OCI-LY7 (cell line): ENCODE data around the gene GRN. TPM values are rescaled to one million over a fixed set of nuclear protein-coding genes. Genes with fewer than 3 reads are reported as not detected.

Experiments
- BruUV-seq: library from RNA; stranded (reverse); fragments of 400-500 nt; replicated peaks from 2 replicates; lab custom pipeline; 2021; lab: Mats Ljungman, UMichigan
- CTCF ChIA-PET: fragments of 300-600 bp; sonication (Branson Sonifier 250); formaldehyde crosslinking; loops from one replicate; lab custom pipeline; 2022; ENCODE audit warnings: antibody characterized with exemption; ENCODE audit not compliant: unreplicated experiment; lab: Charles Lee
- POLR2A ChIA-PET: fragments of 300-600 bp; sonication (Branson Sonifier 250); formaldehyde crosslinking; loops from one replicate; lab custom pipeline; 2022; ENCODE audit warnings: antibody characterized with exemption; lab: Charles Lee
- DNase-seq: peaks from one replicate; pipeline ENCODE4 v3.0.0-alpha.2; 2015; ENCODE audit warnings: low spot score
- H2AFZ ChIP-seq: fragments of 200-600 bp; sonication (generic), shearing (Covaris generic); 2 replicates; pipeline ENCODE4 v1.6.1; 2014; ENCODE audit warnings: mild to moderate bottlenecking, antibody characterized with exemption, low read length, moderate library complexity
- H3K27ac ChIP-seq: fragments of 200-600 bp; sonication (generic); 2 replicates; pipeline ENCODE4 v1.5.1; 2014; ENCODE audit warnings: mixed run types, low read depth, mild to moderate bottlenecking, moderate library complexity, low read length, inconsistent platforms; ENCODE audit not compliant: poor library complexity, severe bottlenecking
- H3K36me3 ChIP-seq: fragments of 200-600 bp; sonication (generic); 2 replicates; pipeline ENCODE4 v1.6.1; 2014; ENCODE audit warnings: mild to moderate bottlenecking, antibody characterized with exemption, low read length, moderate library complexity, mixed read lengths; ENCODE audit not compliant: insufficient read depth
- H3K4me1 ChIP-seq: fragments of 200-600 bp; sonication (generic); 2 replicates; pipeline ENCODE4 v1.5.1; 2014; ENCODE audit warnings: mild to moderate bottlenecking, low read length; ENCODE audit not compliant: insufficient read depth, poor library complexity, severe bottlenecking
- H3K4me2 ChIP-seq: fragments of 200-600 bp; sonication (generic); 2 replicates; pipeline ENCODE4 v1.6.1; 2014; ENCODE audit warnings: mild to moderate bottlenecking, low read length
- H3K4me3 ChIP-seq: fragments of 200-600 bp; sonication (generic); 2 replicates; pipeline ENCODE4 v1.5.1; 2014; ENCODE audit warnings: mild to moderate bottlenecking, low read depth, low read length; ENCODE audit not compliant: poor library complexity, severe bottlenecking
- H3K79me2 ChIP-seq: fragments of 200-600 bp; sonication (generic); 2 replicates; pipeline ENCODE4 v1.6.1; 2016; ENCODE audit warnings: low read depth, mild to moderate bottlenecking, low read length, moderate library complexity, mixed read lengths; ENCODE audit not compliant: insufficient read depth
- H3K9me2 ChIP-seq: fragments of 200-600 bp; sonication (generic); 2 replicates; pipeline ENCODE4 v1.6.1; 2016; ENCODE audit warnings: mild to moderate bottlenecking, low read length, mixed read lengths; ENCODE audit not compliant: insufficient read depth
- H3K9me3 ChIP-seq: fragments of 200-600 bp; sonication (generic); 2 replicates; pipeline ENCODE4 v1.6.1; 2014; ENCODE audit warnings: mild to moderate bottlenecking, mixed run types, low read length, mixed read lengths
- H4K20me1 ChIP-seq: fragments of 200-600 bp; sonication (generic); 2 replicates; pipeline ENCODE4 v1.6.1; 2014; ENCODE audit warnings: mild to moderate bottlenecking, antibody characterized with exemption, low read length, moderate library complexity, mixed read lengths; ENCODE audit not compliant: insufficient read depth
- EZH2phosphoT487 ChIP-seq: fragments of 200-600 bp; sonication (generic); IDR thresholded peaks from 2 replicates; pipeline ENCODE4 v1.6.1; 2018; ENCODE audit warnings: low read depth, borderline replicate concordance, mild to moderate bottlenecking, mixed run types, antibody characterized with exemption, low read length, moderate library complexity, mixed read lengths
- intact Hi-C: fragments of 100-400 bp; cut with micrococcal nuclease; formaldehyde crosslinking; loops from one replicate; pipeline ENCODE4 v1.10.0; 2022; ENCODE audit not compliant: unreplicated experiment
- total RNA-seq, 2 experiments: library from RNA; depleted of rRNA in 1 of 2; stranded (reverse); fragments of >200 nt in 1 of 2; shearing (Covaris generic) in 1 of 2; gene quantifications; 2 replicates each; pipeline ENCODE4 v1.2.3, GENCODE V29; 2014 to 2022
- TF ChIP-seq, protein P1 (sequence below): fragments of 200-600 bp; sonication (generic); conservative IDR thresholded peaks from 2 replicates; pipeline ENCODE4 v1.5.1; 2014; ENCODE audit warnings: mild to moderate bottlenecking, antibody characterized with exemption, low read length, moderate library complexity, mixed read lengths

GRN gene
- total RNA-seq, 2 experiments from 2014 or later, result 203 to 247 TPM

DNA sequence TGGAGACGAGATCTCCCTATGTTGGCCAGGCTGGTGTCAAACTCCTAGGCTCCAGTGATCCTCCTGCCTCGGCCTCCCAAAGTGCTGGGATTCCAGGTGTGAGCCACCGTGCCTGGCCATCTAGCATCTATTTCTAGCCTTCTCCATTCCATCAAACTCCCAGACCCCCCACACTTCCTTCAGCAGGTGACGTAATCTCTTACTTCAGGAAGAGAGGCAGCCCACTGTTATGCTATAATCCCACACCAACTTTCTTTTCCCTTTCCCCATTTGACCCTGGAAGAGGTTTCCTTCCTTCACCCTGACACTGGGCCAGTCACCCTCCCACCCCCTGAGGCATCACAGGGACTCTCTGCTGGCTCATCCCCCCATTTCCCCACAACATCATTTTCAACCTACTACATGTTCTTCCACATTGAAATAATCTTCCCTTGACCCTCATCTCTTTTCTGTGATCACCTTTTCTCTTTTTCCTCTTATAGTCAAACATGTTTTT is 36.8 kb downstream of the GRN start:
- ChIA-PET POLR2A (no interaction called here), CTCF (no interaction called here)
- H3K4me2 ChIP-seq, result no peak overlapping the region
- H3K4me3 ChIP-seq, result no peak overlapping the region
- no peaks in the 10 kb centered on the region for H3K36me3 ChIP-seq
- no peaks in the 10 kb centered on the region for H3K9me2 ChIP-seq
- TF ChIP-seq EZH2phosphoT487, result no peak
- TF ChIP-seq, protein P1, sequence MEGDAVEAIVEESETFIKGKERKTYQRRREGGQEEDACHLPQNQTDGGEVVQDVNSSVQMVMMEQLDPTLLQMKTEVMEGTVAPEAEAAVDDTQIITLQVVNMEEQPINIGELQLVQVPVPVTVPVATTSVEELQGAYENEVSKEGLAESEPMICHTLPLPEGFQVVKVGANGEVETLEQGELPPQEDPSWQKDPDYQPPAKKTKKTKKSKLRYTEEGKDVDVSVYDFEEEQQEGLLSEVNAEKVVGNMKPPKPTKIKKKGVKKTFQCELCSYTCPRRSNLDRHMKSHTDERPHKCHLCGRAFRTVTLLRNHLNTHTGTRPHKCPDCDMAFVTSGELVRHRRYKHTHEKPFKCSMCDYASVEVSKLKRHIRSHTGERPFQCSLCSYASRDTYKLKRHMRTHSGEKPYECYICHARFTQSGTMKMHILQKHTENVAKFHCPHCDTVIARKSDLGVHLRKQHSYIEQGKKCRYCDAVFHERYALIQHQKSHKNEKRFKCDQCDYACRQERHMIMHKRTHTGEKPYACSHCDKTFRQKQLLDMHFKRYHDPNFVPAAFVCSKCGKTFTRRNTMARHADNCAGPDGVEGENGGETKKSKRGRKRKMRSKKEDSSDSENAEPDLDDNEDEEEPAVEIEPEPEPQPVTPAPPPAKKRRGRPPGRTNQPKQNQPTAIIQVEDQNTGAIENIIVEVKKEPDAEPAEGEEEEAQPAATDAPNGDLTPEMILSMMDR, result no peak
- BruUV-seq, result no TSS peak
- no peaks in the 10 kb centered on the region for H3K9me3 ChIP-seq
- DNase-seq, result no peak
- H3K4me1 ChIP-seq, result peaks cover 7% of the 10 kb centered on the region
- no peaks in the 10 kb centered on the region for H3K79me2 ChIP-seq
- H3K27ac ChIP-seq, result no peak overlapping the region
- H2AFZ ChIP-seq, result no peak overlapping the region
- H4K20me1 ChIP-seq, result no peaks in the 10 kb centered on the region
- intact Hi-C loops, result no loop called here

DNA sequence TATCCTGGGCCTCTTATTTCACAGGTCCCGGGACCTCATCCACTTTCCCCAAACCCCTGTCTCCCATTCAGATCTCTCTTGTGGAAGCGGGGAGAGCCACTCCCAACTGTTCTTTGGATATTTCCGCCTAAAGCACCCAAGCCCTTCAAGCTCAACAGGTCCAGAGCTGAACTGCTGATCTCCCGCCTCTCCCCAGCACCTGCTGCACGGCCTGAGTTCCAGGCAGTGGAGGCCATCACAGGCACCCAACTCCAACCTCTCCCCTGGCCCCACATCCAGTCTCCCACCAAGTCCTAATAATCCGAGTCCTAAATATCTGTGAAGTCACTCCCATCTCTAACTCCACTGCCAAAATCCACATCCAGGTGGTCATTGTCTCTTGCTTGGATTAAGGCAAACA is 37.8 kb downstream of the GRN start:
- Histone ChIP-seq H4K20me1 (no peaks in the 10 kb centered on the region), H3K36me3 (no peaks in the 10 kb centered on the region), H3K9me2 (no peaks in the 10 kb centered on the region), H3K4me2 (no peak overlapping the region), H3K79me2 (no peaks in the 10 kb centered on the region), H2AFZ (no peak overlapping the region), H3K4me1 (peaks cover 7% of the 10 kb centered on the region), H3K9me3 (no peaks in the 10 kb centered on the region), H3K4me3 (no peak overlapping the region), H3K27ac (no peak overlapping the region)
- CTCF ChIA-PET, result no interaction called here
- DNase-seq, result no peak
- intact Hi-C loops, result no loop called here
- POLR2A ChIA-PET, result no interaction called here
- BruUV-seq, result no TSS peak
- no peak for TF ChIP-seq EZH2phosphoT487
- TF ChIP-seq, protein P1, result no peak

DNA sequence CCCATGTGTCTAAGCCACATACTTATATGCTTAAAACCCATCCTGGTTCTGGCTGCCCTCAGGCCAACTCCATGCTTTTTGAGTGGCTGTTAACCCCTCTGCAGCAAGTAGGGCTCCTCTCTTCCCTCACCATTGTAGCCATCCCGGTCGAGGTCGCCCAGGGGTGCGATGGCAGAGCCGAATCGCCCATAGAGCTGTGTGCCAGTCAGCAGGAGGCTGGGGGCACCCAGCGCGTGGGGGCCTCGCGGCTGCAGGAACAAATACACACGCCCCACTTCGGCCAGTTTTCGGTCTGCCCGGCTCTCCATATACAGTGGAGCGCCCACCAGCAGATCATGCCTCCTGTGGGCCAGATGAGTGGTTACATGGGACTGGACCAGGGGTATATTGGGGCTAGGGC is 38.3 kb downstream of the GRN start:
- no peak for DNase-seq
- H3K4me1 ChIP-seq, result peaks cover 7% of the 10 kb centered on the region
- H3K4me3 ChIP-seq, result no peak overlapping the region
- H3K27ac ChIP-seq, result no peak overlapping the region
- no TSS peak for BruUV-seq
- no peaks in the 10 kb centered on the region for H3K9me2 ChIP-seq
- H2AFZ ChIP-seq, result no peak overlapping the region
- ChIA-PET POLR2A (no interaction called here), CTCF (no interaction called here)
- no peaks in the 10 kb centered on the region for H4K20me1 ChIP-seq
- no peak overlapping the region for H3K4me2 ChIP-seq
- no peaks in the 10 kb centered on the region for H3K79me2 ChIP-seq
- no peaks in the 10 kb centered on the region for H3K36me3 ChIP-seq
- H3K9me3 ChIP-seq, result no peaks in the 10 kb centered on the region
- intact Hi-C loops, result no loop called here
- TF ChIP-seq, protein P1, result no peak
- no peak for TF ChIP-seq EZH2phosphoT487
